MM.1S (cell line): ENCODE measurements around the gene MYL2.

ENCODE experiments used
- CTCF ChIP-seq: fragments of 300-600 bp; sonication (generic); IDR thresholded peaks from 2 replicates; pipeline ENCODE4 v1.5.1; 2016; ENCODE audit warnings: antibody characterized with exemption, low read length, mixed read lengths
- EZH2 ChIP-seq: fragments of 300-600 bp; sonication (generic); optimal IDR thresholded peaks from 2 replicates; pipeline ENCODE3; 2017; ENCODE audit warnings: low read depth, mild to moderate bottlenecking, antibody characterized with exemption, low read length, mixed read lengths

- TF ChIP-seq CTCF (no peak), EZH2 (no peak)
Measured at GRCh38 chr12:110883251-110883650, 37.1 kb downstream of the MYL2 start.
